CD4-positive, alpha-beta T cell (primary cell): ENCODE measurements around the gene MYO15A. TPM values are rescaled to one million over a fixed set of nuclear protein-coding genes. Genes with fewer than 3 reads are reported as not detected.

ENCODE experiments used
- ATAC-seq: fragments of 200-7000 bp; cut with Tn5 transposase; one replicate; pipeline ENCODE4 v1.10.0; 2022; ENCODE audit warnings: mild to moderate bottlenecking; ENCODE audit not compliant: poor library complexity
- CTCF ChIA-PET: fragments of 350-600 bp; sonication (Branson Sonifier 250); formaldehyde crosslinking; loops from one replicate; lab custom pipeline; 2021; ENCODE audit warnings: antibody characterized with exemption, inconsistent platforms; lab: Charles Lee
- POLR2A ChIA-PET: fragments of 350-600 bp; sonication (Branson Sonifier 250); formaldehyde crosslinking; loops from one replicate; lab custom pipeline; 2021; ENCODE audit warnings: antibody characterized with exemption, inconsistent platforms; lab: Charles Lee
- DNase-seq, 14 experiments: peaks; one replicate each; pipeline ENCODE4 v3.0.0-alpha.2; 2013 to 2020; ENCODE audit warnings: mixed read lengths in 2 of 14
- H3K27ac ChIP-seq, 2 donors: one replicate each; pipeline versions ENCODE4 v1.5.1 to v1.7.0; 2013; ENCODE audit warnings: low read length in 2 of 2, low read depth in 1 of 2, mild to moderate bottlenecking in 1 of 2
- H3K27me3 ChIP-seq, 2 experiments: 1 replicate in 1 of 2; 2 replicates in 1 of 2; pipeline versions ENCODE4 v1.6.1 to v1.7.0; 2013; ENCODE audit warnings: low read length in 2 of 2, control low read depth in 1 of 2, mild to moderate bottlenecking in 1 of 2, moderate library complexity in 1 of 2; ENCODE audit not compliant: insufficient read depth in 2 of 2, control insufficient read depth in 1 of 2
- H3K36me3 ChIP-seq: one replicate; pipeline ENCODE4 v1.6.1; 2013; ENCODE audit warnings: low read length, control low read depth; ENCODE audit not compliant: insufficient read depth
- H3K4me1 ChIP-seq: one replicate; pipeline ENCODE4 v1.6.1; 2013; ENCODE audit warnings: low read length, control low read depth; ENCODE audit not compliant: insufficient read depth
- H3K4me3 ChIP-seq: one replicate; pipeline ENCODE4 v1.5.1; 2013; ENCODE audit warnings: mild to moderate bottlenecking, low read length, moderate library complexity
- H3K9me3 ChIP-seq, 2 experiments: 1 replicate in 1 of 2; 2 replicates in 1 of 2; pipeline versions ENCODE4 v1.6.1 to v1.7.0; 2013; ENCODE audit warnings: low read length in 2 of 2, mild to moderate bottlenecking in 2 of 2, control low read depth in 1 of 2, moderate library complexity in 1 of 2; ENCODE audit not compliant: control insufficient read depth in 1 of 2, insufficient read depth in 1 of 2
- H3K27ac Mint-ChIP-seq: one replicate; pipeline ENCODE4 v1.8.0; 2020; ENCODE audit warnings: mixed read lengths
- H3K27me3 Mint-ChIP-seq: one replicate; pipeline ENCODE4 v1.8.0; 2021; ENCODE audit warnings: mixed read lengths
- H3K36me3 Mint-ChIP-seq: one replicate; pipeline ENCODE4 v1.8.0; 2021; ENCODE audit warnings: low read depth, mixed read lengths
- H3K4me1 Mint-ChIP-seq: one replicate; pipeline ENCODE4 v1.8.0; 2021; ENCODE audit warnings: low read depth, mixed read lengths
- H3K4me3 Mint-ChIP-seq: one replicate; pipeline ENCODE4 v1.8.0; 2020; ENCODE audit warnings: mild to moderate bottlenecking, mixed read lengths
- H3K9me3 Mint-ChIP-seq: one replicate; pipeline ENCODE4 v1.8.0; 2020; ENCODE audit warnings: mixed read lengths
- intact Hi-C, 2 experiments: fragments of 100-400 bp; cut with DNase I in 1 of 2; cut with micrococcal nuclease in 1 of 2; formaldehyde crosslinking; loops; one replicate each; pipeline versions ENCODE4 v1.15.1 to v1.9.0; 2023 to 2025; cut with DNase I, micrococcal nuclease
- total RNA-seq, 174 experiments: library from RNA in 2 of 174; stranded (reverse) in 2 of 174; gene quantifications; one replicate each; pipeline ENCODE4 v1.2.3 and lab custom pipeline; 2021 to 2026
- TF ChIP-seq, protein P1 (sequence below): fragments of 200-600 bp; IDR thresholded peaks from one replicate; pipeline ENCODE4 v1.8.0; 2022; ENCODE audit warnings: antibody characterized with exemption, mild to moderate bottlenecking

MYO15A gene
- total RNA-seq, 2 experiments from 2014 or later, result 1.2 to 1.6 TPM

DNA sequence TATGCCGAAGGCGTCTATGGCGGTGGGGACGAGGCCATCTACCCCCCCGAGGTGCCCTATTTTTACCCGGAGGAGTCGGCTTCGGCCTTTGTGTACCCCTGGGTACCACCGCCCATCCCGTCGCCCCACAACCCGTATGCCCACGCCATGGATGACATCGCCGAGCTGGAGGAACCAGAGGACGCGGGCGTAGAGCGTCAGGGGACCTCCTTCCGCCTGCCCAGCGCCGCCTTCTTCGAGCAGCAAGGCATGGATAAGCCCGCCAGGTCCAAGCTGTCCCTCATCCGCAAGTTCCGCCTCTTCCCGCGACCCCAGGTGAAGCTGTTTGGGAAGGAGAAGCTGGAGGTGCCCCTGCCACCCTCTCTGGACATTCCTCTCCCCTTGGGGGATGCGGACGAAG lies 11.4 kb downstream of the MYO15A start:
- Mint-ChIP-seq H3K27ac (no peak overlapping the region), H3K4me3 (no peak overlapping the region), H3K9me3 (peaks cover 2% of the 10 kb centered on the region), H3K4me1 (no peaks in the 10 kb centered on the region), H3K27me3 (no peaks in the 10 kb centered on the region), H3K36me3 (no peaks in the 10 kb centered on the region)
- Histone ChIP-seq H3K27ac (no peak overlapping the region), H3K4me3 (no peak overlapping the region), H3K4me1 (no peaks in the 10 kb centered on the region), H3K9me3 (peaks cover 0 to 24% of the 10 kb centered on the region in 2 experiments), H3K27me3 (no peaks in the 10 kb centered on the region), H3K36me3 (no peaks in the 10 kb centered on the region)
- ATAC-seq (no peak), DNase-seq (no peak)
- POLR2A ChIA-PET, result no interaction called here
- TF ChIP-seq, protein P1, sequence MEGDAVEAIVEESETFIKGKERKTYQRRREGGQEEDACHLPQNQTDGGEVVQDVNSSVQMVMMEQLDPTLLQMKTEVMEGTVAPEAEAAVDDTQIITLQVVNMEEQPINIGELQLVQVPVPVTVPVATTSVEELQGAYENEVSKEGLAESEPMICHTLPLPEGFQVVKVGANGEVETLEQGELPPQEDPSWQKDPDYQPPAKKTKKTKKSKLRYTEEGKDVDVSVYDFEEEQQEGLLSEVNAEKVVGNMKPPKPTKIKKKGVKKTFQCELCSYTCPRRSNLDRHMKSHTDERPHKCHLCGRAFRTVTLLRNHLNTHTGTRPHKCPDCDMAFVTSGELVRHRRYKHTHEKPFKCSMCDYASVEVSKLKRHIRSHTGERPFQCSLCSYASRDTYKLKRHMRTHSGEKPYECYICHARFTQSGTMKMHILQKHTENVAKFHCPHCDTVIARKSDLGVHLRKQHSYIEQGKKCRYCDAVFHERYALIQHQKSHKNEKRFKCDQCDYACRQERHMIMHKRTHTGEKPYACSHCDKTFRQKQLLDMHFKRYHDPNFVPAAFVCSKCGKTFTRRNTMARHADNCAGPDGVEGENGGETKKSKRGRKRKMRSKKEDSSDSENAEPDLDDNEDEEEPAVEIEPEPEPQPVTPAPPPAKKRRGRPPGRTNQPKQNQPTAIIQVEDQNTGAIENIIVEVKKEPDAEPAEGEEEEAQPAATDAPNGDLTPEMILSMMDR, result no peak
- intact Hi-C loops, result no loop called here
- CTCF ChIA-PET, result no interaction called here

DNA sequence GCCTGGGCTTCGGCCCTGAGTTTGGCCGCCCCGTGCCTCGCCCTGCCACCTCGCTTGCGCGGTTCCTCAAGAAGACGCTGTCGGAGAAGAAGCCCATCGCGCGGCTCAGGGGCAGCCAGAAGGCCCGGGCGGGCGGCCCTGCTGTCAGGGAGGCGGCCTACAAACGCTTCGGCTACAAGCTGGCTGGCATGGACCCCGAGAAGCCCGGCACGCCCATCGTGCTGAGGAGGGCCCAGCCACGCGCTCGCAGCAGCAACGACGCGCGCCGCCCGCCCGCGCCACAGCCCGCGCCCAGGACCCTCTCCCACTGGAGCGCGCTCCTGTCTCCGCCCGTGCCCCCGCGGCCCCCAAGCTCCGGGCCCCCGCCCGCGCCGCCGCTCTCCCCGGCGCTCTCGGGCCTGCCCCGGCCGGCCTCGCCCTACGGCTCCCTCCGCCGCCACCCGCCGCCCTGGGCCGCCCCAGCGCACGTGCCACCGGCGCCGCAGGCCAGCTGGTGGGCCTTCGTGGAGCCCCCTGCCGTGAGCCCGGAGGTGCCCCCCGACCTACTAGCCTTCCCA lies 12.0 kb downstream of the MYO15A start:
- no peaks in the 10 kb centered on the region for H3K36me3 ChIP-seq
- CTCF ChIA-PET, result no interaction called here
- TF ChIP-seq, protein P1, result no peak
- ATAC-seq, result no peak
- H3K4me1 Mint-ChIP-seq, result no peaks in the 10 kb centered on the region
- H3K4me3 Mint-ChIP-seq, result no peak overlapping the region
- H3K4me3 ChIP-seq, result no peak overlapping the region
- peaks cover 2% of the 10 kb centered on the region for H3K9me3 Mint-ChIP-seq
- H3K27me3 ChIP-seq, result no peaks in the 10 kb centered on the region
- no peaks in the 10 kb centered on the region for H3K36me3 Mint-ChIP-seq
- H3K4me1 ChIP-seq, result no peaks in the 10 kb centered on the region
- H3K27me3 Mint-ChIP-seq, result no peaks in the 10 kb centered on the region
- H3K9me3 ChIP-seq, result peaks cover 0 to 24% of the 10 kb centered on the region in 2 experiments
- H3K27ac ChIP-seq, result no peak overlapping the region
- POLR2A ChIA-PET, result no interaction called here
- DNase-seq, result no peak
- no peak overlapping the region for H3K27ac Mint-ChIP-seq
- intact Hi-C loops, result no loop called here

DNA sequence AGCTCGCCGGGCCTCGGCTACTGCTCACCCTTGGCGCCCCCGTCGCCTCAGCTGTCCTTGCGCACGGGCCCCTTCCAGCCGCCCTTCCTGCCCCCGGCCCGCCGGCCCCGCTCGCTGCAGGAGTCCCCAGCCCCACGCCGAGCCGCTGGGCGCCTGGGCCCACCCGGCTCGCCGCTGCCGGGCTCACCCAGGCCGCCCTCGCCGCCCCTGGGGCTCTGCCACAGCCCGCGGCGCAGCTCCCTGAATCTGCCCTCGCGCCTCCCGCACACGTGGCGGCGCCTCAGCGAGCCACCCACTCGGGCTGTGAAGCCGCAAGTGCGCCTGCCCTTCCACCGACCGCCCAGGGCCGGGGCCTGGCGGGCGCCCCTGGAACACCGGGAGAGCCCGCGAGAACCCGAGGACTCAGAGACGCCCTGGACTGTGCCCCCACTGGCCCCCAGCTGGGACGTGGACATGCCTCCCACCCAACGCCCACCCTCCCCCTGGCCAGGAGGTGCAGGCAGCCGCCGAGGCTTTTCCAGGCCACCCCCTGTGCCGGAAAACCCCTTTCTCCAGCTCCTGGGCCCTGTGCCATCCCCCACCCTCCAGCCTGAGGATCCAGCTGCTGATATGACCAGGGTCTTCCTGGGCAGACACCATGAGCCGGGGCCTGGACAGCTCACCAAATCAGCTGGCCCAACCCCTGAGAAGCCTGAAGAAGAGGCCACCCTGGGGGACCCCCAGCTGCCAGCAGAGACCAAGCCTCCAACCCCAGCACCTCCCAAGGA lies 12.8 kb downstream of the MYO15A start:
- ChIA-PET CTCF (no interaction called here), POLR2A (no interaction called here)
- intact Hi-C loops, result no loop called here
- TF ChIP-seq, protein P1, result no peak
- ATAC-seq, result no peak
- Mint-ChIP-seq H3K27ac (no peak overlapping the region), H3K4me1 (no peaks in the 10 kb centered on the region), H3K36me3 (no peaks in the 10 kb centered on the region), H3K27me3 (no peaks in the 10 kb centered on the region), H3K9me3 (peaks cover 2% of the 10 kb centered on the region), H3K4me3 (no peak overlapping the region)
- Histone ChIP-seq H3K27ac (no peak overlapping the region), H3K9me3 (peaks cover 0 to 24% of the 10 kb centered on the region in 2 experiments), H3K27me3 (no peaks in the 10 kb centered on the region), H3K4me3 (no peak overlapping the region), H3K36me3 (no peaks in the 10 kb centered on the region), H3K4me1 (no peaks in the 10 kb centered on the region)
- no peak for DNase-seq
